Measurements from ENCODE around the gene PCCA. TPM values are rescaled to one million over a fixed set of nuclear protein-coding genes. Genes with fewer than 3 reads are reported as not detected.

The PCCA gene
- total and polyA plus RNA-seq, 2 donors from 2014 or later: 86.2 to 222 TPM

DNA sequence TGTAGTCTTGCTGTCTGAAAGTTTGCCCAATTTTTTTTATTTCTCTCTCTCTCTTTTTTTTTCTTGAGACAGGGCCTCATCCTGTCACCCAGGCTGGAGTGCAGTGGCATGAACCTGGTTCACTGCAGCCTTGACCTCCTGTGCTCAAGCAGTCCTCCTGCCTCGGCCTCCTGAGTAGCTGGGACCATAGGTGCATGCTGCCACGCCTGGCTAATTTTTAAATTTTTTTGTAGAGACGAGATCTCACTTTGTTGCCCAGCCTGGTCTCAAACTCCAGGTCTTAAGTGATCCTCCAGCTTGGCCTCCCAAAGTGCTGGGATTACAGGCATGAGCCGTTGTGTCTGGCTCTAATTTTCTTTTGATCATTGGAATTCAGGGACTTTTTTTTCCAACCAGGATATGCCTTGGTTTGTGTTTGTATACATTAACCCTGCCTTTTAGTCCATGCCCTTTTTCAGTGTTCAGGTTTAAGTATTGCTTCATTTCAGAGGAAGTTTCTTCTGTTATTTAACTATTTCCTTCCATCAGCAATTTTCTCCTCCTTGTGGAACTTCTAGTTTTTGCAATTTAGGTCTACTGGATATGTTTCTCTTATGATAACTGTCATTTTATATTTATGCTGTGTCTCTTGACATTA, 201.4 kb downstream of the PCCA start:
- Histone ChIP-seq H3K4me1 (ENCODE audit: control insufficient read depth in 2 of 3, insufficient read depth in 2 of 3, low read depth in 1 of 3, low read length in 3 of 3) (no peaks in the 10 kb centered on the region), H3K27ac (ENCODE audit: low read depth in 2 of 2, low read length in 2 of 2) (no peak overlapping the region), H3K27me3 (ENCODE audit: control insufficient read depth, insufficient read depth, low read length) (no peaks in the 10 kb centered on the region), H3K9me3 (ENCODE audit: control insufficient read depth in 2 of 3, insufficient read depth in 1 of 3, low read length in 3 of 3) (no peaks in the 10 kb centered on the region), H3K36me3 (ENCODE audit: control insufficient read depth in 2 of 3, insufficient read depth in 3 of 3, low read length in 3 of 3) (no peaks in the 10 kb centered on the region), H3K9ac (ENCODE audit: low read length in 3 of 3) (no peak overlapping the region), H3K4me3 (ENCODE audit: low read length in 3 of 3) (no peak overlapping the region)
- DNase-seq: no peak
- TF ChIP-seq CTCF (IDR thresholded peaks at IDR 0.05; ENCODE audit: borderline replicate concordance, extremely low read depth, insufficient read depth): no peak
- no peak for FAIRE-seq
- intact Hi-C loops (cut with DNase I): no loop called here

DNA sequence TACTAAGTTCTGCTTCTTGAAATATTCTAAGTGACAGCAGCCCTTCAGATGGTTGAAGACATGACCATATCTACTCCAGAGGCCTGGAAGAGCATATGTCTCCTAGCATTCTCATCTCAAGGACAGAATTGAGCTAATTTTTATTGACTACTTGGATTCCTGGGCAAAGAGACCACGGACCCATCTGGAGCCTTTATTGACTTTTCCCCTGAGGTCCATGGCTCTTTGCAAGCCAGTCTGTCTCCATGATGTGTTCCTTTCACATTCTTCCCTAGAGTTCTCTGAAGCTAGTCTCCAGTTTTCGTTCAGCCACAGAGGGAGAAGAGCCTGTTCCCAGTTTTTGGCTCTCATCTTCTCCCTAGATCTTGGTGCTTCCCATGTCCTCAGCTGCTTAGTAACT, 202.7 kb downstream of the PCCA start:
- no peak overlapping the region for H3K9ac ChIP-seq (ENCODE audit: low read length in 3 of 3)
- no peak for TF ChIP-seq CTCF (IDR thresholded peaks at IDR 0.05; ENCODE audit: borderline replicate concordance, extremely low read depth, insufficient read depth)
- intact Hi-C loops (cut with DNase I): no loop called here
- no peaks in the 10 kb centered on the region for H3K36me3 ChIP-seq (ENCODE audit: control insufficient read depth in 2 of 3, insufficient read depth in 3 of 3, low read length in 3 of 3)
- DNase-seq: no peak
- H3K27ac ChIP-seq (ENCODE audit: low read depth in 2 of 2, low read length in 2 of 2): no peak overlapping the region
- no peaks in the 10 kb centered on the region for H3K9me3 ChIP-seq (ENCODE audit: control insufficient read depth in 2 of 3, insufficient read depth in 1 of 3, low read length in 3 of 3)
- H3K27me3 ChIP-seq (ENCODE audit: control insufficient read depth, insufficient read depth, low read length): no peaks in the 10 kb centered on the region
- H3K4me3 ChIP-seq (ENCODE audit: low read length in 3 of 3): no peak overlapping the region
- H3K4me1 ChIP-seq (ENCODE audit: control insufficient read depth in 2 of 3, insufficient read depth in 2 of 3, low read depth in 1 of 3, low read length in 3 of 3): no peaks in the 10 kb centered on the region
- FAIRE-seq: no peak

- no peaks in the 10 kb centered on the region for H3K27me3 ChIP-seq (ENCODE audit: control insufficient read depth, insufficient read depth, low read length)
- TF ChIP-seq CTCF (IDR thresholded peaks at IDR 0.05; ENCODE audit: borderline replicate concordance, extremely low read depth, insufficient read depth): no peak
- no peak overlapping the region for H3K4me3 ChIP-seq (ENCODE audit: low read length in 3 of 3)
- peaks cover 0 to 3% (median 0%) of the 10 kb centered on the region in 3 donors for H3K36me3 ChIP-seq (ENCODE audit: control insufficient read depth in 2 of 3, insufficient read depth in 3 of 3, low read length in 3 of 3)
- no peak overlapping the region for H3K27ac ChIP-seq (ENCODE audit: low read depth in 2 of 2, low read length in 2 of 2)
- H3K9ac ChIP-seq (ENCODE audit: low read length in 3 of 3): no peak overlapping the region
- intact Hi-C loops (cut with DNase I): no loop called here
- no peaks in the 10 kb centered on the region for H3K4me1 ChIP-seq (ENCODE audit: control insufficient read depth in 2 of 3, insufficient read depth in 2 of 3, low read depth in 1 of 3, low read length in 3 of 3)
- FAIRE-seq (no peak), DNase-seq (no peak)
- no peaks in the 10 kb centered on the region for H3K9me3 ChIP-seq (ENCODE audit: control insufficient read depth in 2 of 3, insufficient read depth in 1 of 3, low read length in 3 of 3)
Measured at GRCh38 chr13:100297413-100297812, 208.5 kb downstream of the PCCA start.
